ENCODE data around the gene HOXA9.

- TF ChIP-seq CTCF (IDR thresholded peaks at IDR 0.05) (no peak), POLR2A (IDR thresholded peaks at IDR 0.05) (no peak)
Measured at GRCh38 chr7:27163288-27164044, 1.9 kb downstream of the HOXA9 start.
